Suprapubic skin (tissue), 4 donors: ENCODE results near the gene POLR1D.

Source experiments
- POLR2A ChIP-seq, 2 donors: fragments of 450-650 bp; IDR thresholded peaks; one replicate each; pipeline ENCODE4 v1.6.1; 2017; ENCODE audit warnings: antibody characterized with exemption in 2 of 2, mild to moderate bottlenecking in 2 of 2, moderate library complexity in 2 of 2
- POLR2AphosphoS5 ChIP-seq, 3 donors: sonication (generic); formaldehyde crosslinking; IDR thresholded peaks; one replicate each; pipeline ENCODE4 v1.6.1; 2017; ENCODE audit warnings: antibody characterized with exemption in 3 of 3
- TF ChIP-seq, protein P1 (sequence below), 2 donors: fragments of 200-600 bp in 1 of 2; fragments of 450-650 bp in 1 of 2; sonication (generic) in 1 of 2; IDR thresholded peaks; one replicate each; pipeline ENCODE4 v1.5.1; 2016 to 2019; ENCODE audit warnings: antibody characterized with exemption in 2 of 2, mild to moderate bottlenecking in 1 of 2, moderate library complexity in 1 of 2

DNA sequence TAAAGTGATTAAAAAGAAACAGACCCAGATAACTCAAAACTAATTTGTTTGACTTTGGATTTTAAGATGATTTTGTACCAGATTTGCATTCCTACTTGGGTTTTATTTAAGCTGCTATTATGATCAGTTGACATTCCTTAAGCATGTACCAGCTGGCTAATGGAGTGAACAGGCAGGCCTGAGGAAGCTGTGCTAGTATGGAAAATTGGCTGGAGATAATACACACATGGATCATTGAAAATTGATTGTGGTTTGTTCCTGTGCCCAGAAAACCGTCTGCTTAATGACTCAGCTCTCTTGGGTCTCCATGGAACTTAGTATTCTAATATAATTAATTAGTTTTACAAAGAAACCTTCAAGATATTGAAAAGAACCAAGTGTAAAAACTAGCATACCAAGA lies 22.6 kb downstream of the POLR1D start:
- TF ChIP-seq POLR2A (IDR thresholded peaks at IDR 0.05) (no peak), POLR2AphosphoS5 (IDR thresholded peaks at IDR 0.05) (no peak)
- TF ChIP-seq, protein P1, sequence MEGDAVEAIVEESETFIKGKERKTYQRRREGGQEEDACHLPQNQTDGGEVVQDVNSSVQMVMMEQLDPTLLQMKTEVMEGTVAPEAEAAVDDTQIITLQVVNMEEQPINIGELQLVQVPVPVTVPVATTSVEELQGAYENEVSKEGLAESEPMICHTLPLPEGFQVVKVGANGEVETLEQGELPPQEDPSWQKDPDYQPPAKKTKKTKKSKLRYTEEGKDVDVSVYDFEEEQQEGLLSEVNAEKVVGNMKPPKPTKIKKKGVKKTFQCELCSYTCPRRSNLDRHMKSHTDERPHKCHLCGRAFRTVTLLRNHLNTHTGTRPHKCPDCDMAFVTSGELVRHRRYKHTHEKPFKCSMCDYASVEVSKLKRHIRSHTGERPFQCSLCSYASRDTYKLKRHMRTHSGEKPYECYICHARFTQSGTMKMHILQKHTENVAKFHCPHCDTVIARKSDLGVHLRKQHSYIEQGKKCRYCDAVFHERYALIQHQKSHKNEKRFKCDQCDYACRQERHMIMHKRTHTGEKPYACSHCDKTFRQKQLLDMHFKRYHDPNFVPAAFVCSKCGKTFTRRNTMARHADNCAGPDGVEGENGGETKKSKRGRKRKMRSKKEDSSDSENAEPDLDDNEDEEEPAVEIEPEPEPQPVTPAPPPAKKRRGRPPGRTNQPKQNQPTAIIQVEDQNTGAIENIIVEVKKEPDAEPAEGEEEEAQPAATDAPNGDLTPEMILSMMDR (IDR thresholded peaks at IDR 0.05), result no peak
